GM23248 (cell line): ENCODE data around the gene XPA. TPM values are rescaled to one million over a fixed set of nuclear protein-coding genes. Genes with fewer than 3 reads are reported as not detected.

ENCODE experiments used
- DNase-seq: peaks from one replicate; pipeline ENCODE4 v3.0.0-alpha.2; 2015
- H2AFZ ChIP-seq: fragments of 200-600 bp; sonication (generic); 2 replicates; pipeline ENCODE4 v1.6.1; 2016; ENCODE audit warnings: antibody characterized with exemption
- H3F3A ChIP-seq: fragments of 200-600 bp; sonication (generic); 2 replicates; pipeline ENCODE4 v1.6.1; 2016; ENCODE audit warnings: mild to moderate bottlenecking, antibody characterized with exemption, mixed run types; ENCODE audit not compliant: insufficient read depth
- H3K27ac ChIP-seq: fragments of 200-600 bp; sonication (generic); 2 replicates; pipeline ENCODE4 v1.5.1; 2016; ENCODE audit warnings: mild to moderate bottlenecking
- H3K27me3 ChIP-seq: fragments of 200-600 bp; sonication (generic); replicated peaks from 2 replicates; pipeline ENCODE4 v1.6.1; 2016; ENCODE audit warnings: mild to moderate bottlenecking; ENCODE audit not compliant: insufficient read depth
- H3K36me3 ChIP-seq: fragments of 200-600 bp; sonication (generic); 2 replicates; pipeline ENCODE4 v1.6.1; 2016; ENCODE audit warnings: low read depth, mild to moderate bottlenecking
- H3K4me1 ChIP-seq: fragments of 200-600 bp; sonication (generic); 2 replicates; pipeline ENCODE4 v1.6.1; 2016; ENCODE audit warnings: mild to moderate bottlenecking; ENCODE audit not compliant: insufficient read depth
- H3K4me2 ChIP-seq: fragments of 200-600 bp; sonication (generic); one replicate; pipeline ENCODE4 v1.6.1; 2016; ENCODE audit warnings: mild to moderate bottlenecking; ENCODE audit not compliant: unreplicated experiment
- H3K4me3 ChIP-seq: fragments of 200-600 bp; sonication (generic); 2 replicates; pipeline ENCODE4 v1.5.1; 2016; ENCODE audit warnings: mild to moderate bottlenecking
- H3K79me2 ChIP-seq: fragments of 200-600 bp; sonication (generic); 2 replicates; pipeline ENCODE4 v1.6.1; 2016; ENCODE audit warnings: mild to moderate bottlenecking; ENCODE audit not compliant: insufficient read depth
- H3K9ac ChIP-seq: fragments of 200-600 bp; sonication (generic); 2 replicates; pipeline ENCODE4 v1.6.1; 2016; ENCODE audit warnings: mild to moderate bottlenecking
- H3K9me2 ChIP-seq: fragments of 200-600 bp; sonication (generic); 2 replicates; pipeline ENCODE4 v1.6.1; 2016; ENCODE audit warnings: mixed run types, mild to moderate bottlenecking, moderate library complexity; ENCODE audit not compliant: insufficient read depth
- H3K9me3 ChIP-seq: fragments of 200-600 bp; sonication (generic); one replicate; pipeline ENCODE4 v1.6.1; 2017; ENCODE audit warnings: low read depth
- H4K20me1 ChIP-seq: fragments of 200-600 bp; sonication (generic); 2 replicates; pipeline ENCODE4 v1.6.0; 2016; ENCODE audit not compliant: insufficient read depth
- EZH2 ChIP-seq: fragments of 200-600 bp; sonication (generic); IDR thresholded peaks from 2 replicates; pipeline ENCODE4 v1.6.1; 2018; ENCODE audit warnings: antibody characterized with exemption, mild to moderate bottlenecking; ENCODE audit not compliant: insufficient read depth, poor library complexity, severe bottlenecking
- EZH2phosphoT487 ChIP-seq: fragments of 200-600 bp; sonication (generic); IDR thresholded peaks from 2 replicates; pipeline ENCODE4 v1.6.1; 2018; ENCODE audit warnings: antibody characterized with exemption, moderate library complexity, mild to moderate bottlenecking, low read depth; ENCODE audit not compliant: insufficient read depth
- WGBS, 2 experiments: methylation state at CpG; one replicate each; pipeline ENCODE4 v1.1.6; 2015 to 2017; ENCODE audit warnings: low lambda C conversion rate in 2 of 2, low coverage in 1 of 2; ENCODE audit errors: missing lambda C conversion rate in 2 of 2; 5-methylcytosine and 5-hydroxymethylcytosine counted together
- in situ Hi-C: fragments of 300-500 bp; cut with MboI; formaldehyde crosslinking; loops from 2 replicates; pipeline ENCODE4 v1.15.0; 2020
- polyA plus RNA-seq: library from polyadenylated mRNA; unstranded; fragments of >200 nt; fragmentation: Nextera tagmentation; extraction: Ambion mirVana; gene quantifications from 2 replicates; pipeline ENCODE4 v1.2.1, GENCODE V29; 2016
- total RNA-seq: library from RNA; depleted of rRNA; stranded (reverse); fragments of >200 nt; shearing (Covaris generic); gene quantifications from 2 replicates; pipeline ENCODE4 v1.2.3, GENCODE V29; 2014

Gene XPA
- total and polyA plus RNA-seq, 2 experiments from 2014 or later, result 8.0 to 17.4 TPM

DNA sequence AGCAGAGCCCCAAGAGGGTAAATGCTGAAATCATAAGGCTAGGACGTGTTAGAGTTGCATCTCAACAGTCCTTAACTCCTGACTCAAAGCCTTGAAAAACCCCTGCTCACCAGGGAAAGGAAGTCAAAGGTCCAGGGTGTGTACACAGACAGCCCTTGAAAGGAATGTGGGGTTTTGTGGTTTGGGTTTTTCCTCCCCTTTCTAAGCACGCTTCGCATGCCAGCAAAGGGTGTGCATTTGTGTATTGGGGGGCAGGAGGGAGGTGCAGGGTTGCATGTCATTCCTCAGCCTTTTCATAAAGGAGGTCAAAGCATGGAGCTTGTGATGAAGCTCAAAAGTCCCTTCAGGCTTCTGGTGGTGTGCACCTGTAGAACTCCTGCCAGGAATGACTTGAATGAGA lies 17.3 kb upstream of the XPA start:
- Histone ChIP-seq H3K36me3 (no peaks in the 10 kb centered on the region), H3K4me2 (no peak overlapping the region), H3F3A (no peaks in the 10 kb centered on the region; the same call in 1 of the 2 replicates), H3K27ac (peak overlapping the region; percentile 44), H2AFZ (no peak overlapping the region), H3K4me3 (no peak overlapping the region), H3K9me3 (no peaks in the 10 kb centered on the region), H3K27me3 (no peaks in the 10 kb centered on the region), H3K9me2 (no peaks in the 10 kb centered on the region), H4K20me1 (no peaks in the 10 kb centered on the region), H3K4me1 (peaks cover 18% of the 10 kb centered on the region), H3K79me2 (no peaks in the 10 kb centered on the region), H3K9ac (no peak overlapping the region)
- 44 to 51% methylated on average over 3 of the region's 3 CpGs for WGBS, 2 experiments
- in situ Hi-C loops, result loop anchor here (5.0 kb wide), 1 partner anchor 188 kb away; no protein-coding TSS in a partner anchor
- no peak for TF ChIP-seq EZH2phosphoT487
- no peak for TF ChIP-seq EZH2
- DNase-seq, result peak; percentile 75

DNA sequence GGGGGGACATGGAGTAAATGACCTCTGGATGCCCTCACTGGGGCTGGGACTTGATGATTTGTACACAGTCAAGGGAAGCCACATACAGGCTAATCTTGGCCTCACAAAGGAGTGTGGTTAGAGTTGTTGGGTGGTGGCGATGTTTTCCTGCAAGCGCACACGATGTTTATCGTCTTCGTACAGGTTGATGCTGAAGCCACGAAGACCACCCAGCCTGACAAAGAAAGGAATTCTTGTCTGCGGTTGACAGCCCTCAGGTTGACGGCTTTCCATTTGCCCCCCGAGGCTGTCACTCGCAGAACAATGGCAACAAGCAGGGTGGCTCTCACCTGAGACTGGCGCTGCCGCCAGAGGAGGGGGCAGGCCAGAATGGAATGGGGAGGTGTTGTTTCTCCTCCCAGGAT lies 14.1 kb upstream of the XPA start:
- Histone ChIP-seq H3F3A (no peaks in the 10 kb centered on the region; the same call in 1 of the 2 replicates), H3K4me1 (peaks cover 18% of the 10 kb centered on the region), H3K4me2 (no peak overlapping the region), H3K9ac (no peak overlapping the region), H3K79me2 (no peaks in the 10 kb centered on the region), H2AFZ (no peak overlapping the region), H3K36me3 (no peaks in the 10 kb centered on the region), H3K27me3 (no peaks in the 10 kb centered on the region), H3K9me2 (no peaks in the 10 kb centered on the region), H3K9me3 (no peaks in the 10 kb centered on the region), H4K20me1 (no peaks in the 10 kb centered on the region), H3K4me3 (no peak overlapping the region), H3K27ac (no peak overlapping the region)
- WGBS, 2 experiments, result 33 to 37% methylated on average over 12 of the region's 12 CpGs
- in situ Hi-C loops, result loop anchor here (5.0 kb wide), 1 partner anchor 191 kb away; no protein-coding TSS in a partner anchor
- DNase-seq, result no peak
- TF ChIP-seq EZH2phosphoT487, result no peak
- no peak for TF ChIP-seq EZH2

DNA sequence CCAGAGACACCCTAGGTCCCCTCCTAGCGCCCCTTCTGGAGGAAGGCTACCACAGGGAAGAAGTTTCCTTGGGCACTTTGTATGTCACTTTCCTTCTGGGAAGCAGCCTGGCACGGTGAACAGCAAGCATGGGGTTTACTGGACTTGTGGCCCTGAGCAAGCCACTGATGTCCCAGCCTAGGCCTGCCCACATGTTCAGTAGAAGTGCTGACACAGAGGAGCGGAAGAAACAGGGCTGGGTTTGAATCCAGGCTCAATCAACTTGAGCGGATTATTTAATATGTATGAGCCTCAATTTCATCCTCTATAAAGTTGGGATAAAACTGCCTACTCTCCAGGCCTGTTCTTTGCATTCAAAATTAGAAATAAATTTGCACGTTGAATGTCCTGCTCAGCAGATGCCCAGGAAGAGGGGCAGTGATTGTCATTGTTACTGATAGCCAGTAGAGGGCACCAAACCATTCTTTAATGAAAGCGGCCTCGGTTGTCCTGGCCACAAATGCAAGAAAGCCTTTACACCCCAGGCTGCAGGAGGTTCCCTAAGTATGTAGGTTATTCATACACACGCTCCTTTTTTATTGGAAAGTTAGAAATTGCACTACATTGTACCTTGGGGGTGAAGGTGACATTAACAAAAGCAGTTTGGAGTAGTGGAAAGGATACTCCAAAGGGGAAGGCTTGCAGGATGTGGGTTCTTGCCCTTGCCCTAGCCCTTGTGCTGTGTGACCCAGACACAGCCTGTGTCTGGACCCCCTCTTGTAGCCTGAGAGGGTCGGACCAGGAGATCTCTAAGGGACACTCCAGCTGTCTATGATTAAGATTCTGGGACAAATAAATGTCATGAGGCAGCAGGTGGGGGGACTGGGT lies 13.4 kb upstream of the XPA start:
- peak; percentile 85 for DNase-seq
- Histone ChIP-seq H3K4me3 (no peak overlapping the region), H3F3A (peaks cover 1% of the 10 kb centered on the region; the same call in 1 of the 2 replicates), H3K27ac (no peak overlapping the region), H3K9me3 (no peaks in the 10 kb centered on the region), H3K9ac (no peak overlapping the region), H3K79me2 (no peaks in the 10 kb centered on the region), H3K36me3 (no peaks in the 10 kb centered on the region), H3K9me2 (no peaks in the 10 kb centered on the region), H2AFZ (no peak overlapping the region), H3K4me2 (no peak overlapping the region), H4K20me1 (no peaks in the 10 kb centered on the region), H3K27me3 (no peaks in the 10 kb centered on the region), H3K4me1 (peaks cover 18% of the 10 kb centered on the region)
- TF ChIP-seq EZH2phosphoT487 (no peak), EZH2 (no peak)
- WGBS, 2 experiments, result 24 to 25% methylated on average over 9 of the region's 9 CpGs
- in situ Hi-C loops, result loop anchor here (5.0 kb wide), 1 partner anchor 192 kb away; no protein-coding TSS in a partner anchor

DNA sequence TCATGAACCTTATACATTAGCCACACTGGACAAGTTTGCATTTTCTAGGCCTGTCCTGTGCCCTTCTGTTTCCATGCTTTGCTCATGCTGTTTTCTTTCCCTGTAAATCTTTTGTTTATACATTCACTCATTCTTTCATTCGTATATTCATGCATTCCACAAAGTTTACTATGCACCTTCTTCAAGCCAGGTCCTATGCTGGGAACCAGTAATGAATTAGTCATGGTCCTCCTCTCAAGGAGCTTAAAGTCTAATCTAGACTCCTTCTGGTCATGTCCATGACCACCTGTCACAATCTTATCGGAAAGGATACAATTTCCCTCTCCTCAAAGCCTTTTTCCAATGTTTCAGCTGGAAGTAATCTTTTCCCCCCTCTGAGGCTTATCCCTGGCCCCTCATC lies 9.1 kb upstream of the XPA start:
- peaks cover 32% of the 10 kb centered on the region for H3F3A ChIP-seq
- H3K4me2 ChIP-seq, result no peak overlapping the region
- H3K4me1 ChIP-seq, result peaks cover 16% of the 10 kb centered on the region
- H3K27me3 ChIP-seq, result no peaks in the 10 kb centered on the region
- no peak overlapping the region for H2AFZ ChIP-seq
- no peak overlapping the region for H3K9ac ChIP-seq
- no peak for TF ChIP-seq EZH2phosphoT487
- TF ChIP-seq EZH2, result no peak
- no peaks in the 10 kb centered on the region for H3K9me2 ChIP-seq
- no peak overlapping the region for H3K27ac ChIP-seq
- DNase-seq, result peak; percentile 19
- 59 to 66% methylated on average over 2 of the region's 2 CpGs for WGBS, 2 experiments
- no peaks in the 10 kb centered on the region for H3K36me3 ChIP-seq
- no peak overlapping the region for H3K4me3 ChIP-seq
- H3K79me2 ChIP-seq, result no peaks in the 10 kb centered on the region
- in situ Hi-C loops, result no loop called here
- no peaks in the 10 kb centered on the region for H4K20me1 ChIP-seq
- H3K9me3 ChIP-seq, result no peaks in the 10 kb centered on the region
